SK-N-SH (cell line): Measurements from ENCODE around the gene MIER1. TPM values are rescaled to one million over a fixed set of nuclear protein-coding genes. Genes with fewer than 3 reads are reported as not detected.

Experiments
- CTCF ChIA-PET: fragments of 300-600, 350-600 bp; formaldehyde crosslinking; extraction: SDS; loops from one replicate; lab custom pipeline; 2021; lab: Yijun Ruan, JAX
- POLR2A ChIA-PET: fragments of 350-600 bp; sonication (Branson Sonifier 250); formaldehyde crosslinking; extraction: SDS; loops from one replicate; lab custom pipeline; 2020; ENCODE audit warnings: antibody characterized with exemption, inconsistent platforms; lab: Yijun Ruan, JAX
- DNase-seq: peaks from one replicate; pipeline ENCODE4 v3.0.0; 2012
- H2AFZ ChIP-seq: fragments of 200-600 bp; sonication (generic); 2 replicates; pipeline ENCODE4 v1.8.1; 2016; ENCODE audit warnings: antibody characterized with exemption, mild to moderate bottlenecking, low read depth
- H3F3A ChIP-seq: fragments of 200-600 bp; sonication (generic); replicated peaks from 2 replicates; pipeline ENCODE3; 2016; ENCODE audit warnings: antibody characterized with exemption, mild to moderate bottlenecking; ENCODE audit not compliant: insufficient read depth
- H3K27ac ChIP-seq, 2 experiments: fragments of 200-500 bp in 1 of 2; fragments of 200-600 bp in 1 of 2; sonication (Bioruptor generic) in 1 of 2; sonication (generic), shearing (Covaris generic) in 1 of 2; 2 replicates each; pipeline versions ENCODE4 v1.5.1 to v1.6.1; 2014 to 2016; ENCODE audit warnings: low read depth in 2 of 2, inconsistent platforms in 1 of 2, low read length in 1 of 2, mild to moderate bottlenecking in 1 of 2, mixed read lengths in 1 of 2
- H3K27me3 ChIP-seq: fragments of 200-600 bp; sonication (generic), shearing (Covaris generic); 2 replicates; pipeline ENCODE4 v1.6.1; 2016; ENCODE audit warnings: mixed run types; ENCODE audit not compliant: insufficient read depth
- H3K36me3 ChIP-seq, 2 experiments: fragments of 200-500 bp in 1 of 2; fragments of 200-600 bp in 1 of 2; sonication (Bioruptor generic) in 1 of 2; sonication (generic) in 1 of 2; replicated peaks in 1 of 2; 2 replicates each; pipeline versions ENCODE3 to v1.5.1; 2014 to 2016; ENCODE audit warnings: low read length in 1 of 2, mild to moderate bottlenecking in 1 of 2; ENCODE audit not compliant: insufficient read depth in 2 of 2, control insufficient read depth in 1 of 2
- H3K4me1 ChIP-seq, 2 experiments: fragments of 200-500 bp in 1 of 2; fragments of 200-600 bp in 1 of 2; sonication (Bioruptor generic) in 1 of 2; sonication (generic), shearing (Covaris generic) in 1 of 2; 2 replicates each; pipeline versions ENCODE4 v1.5.1 to v1.6.1; 2014 to 2016; ENCODE audit warnings: low read depth in 1 of 2, low read length in 1 of 2, mixed run types in 1 of 2; ENCODE audit not compliant: insufficient read depth in 2 of 2, control insufficient read depth in 1 of 2
- H3K4me2 ChIP-seq: fragments of 200-600 bp; sonication (generic), shearing (Covaris generic); 2 replicates; pipeline ENCODE4 v1.6.1; 2017; ENCODE audit warnings: mixed run types
- H3K4me3 ChIP-seq, 2 experiments: fragments of 200-500 bp in 1 of 2; fragments of 200-600 bp in 1 of 2; sonication (Bioruptor generic) in 1 of 2; sonication (generic), shearing (Covaris generic) in 1 of 2; 2 replicates each; pipeline versions ENCODE4 v1.5.1 to v1.8.1; 2014 to 2016; ENCODE audit warnings: low read depth in 2 of 2, inconsistent platforms in 1 of 2, low read length in 1 of 2, mild to moderate bottlenecking in 1 of 2, mixed read lengths in 1 of 2, moderate library complexity in 1 of 2
- H3K79me2 ChIP-seq: fragments of 200-600 bp; sonication (generic); 2 replicates; pipeline ENCODE4 v1.8.1; 2017; ENCODE audit warnings: mild to moderate bottlenecking; ENCODE audit not compliant: insufficient read depth
- H3K9ac ChIP-seq: fragments of 200-600 bp; sonication (generic); 2 replicates; pipeline ENCODE4 v1.6.1; 2017; ENCODE audit warnings: mixed run types
- H3K9me2 ChIP-seq: fragments of 200-600 bp; sonication (generic); 2 replicates; pipeline ENCODE4 v1.6.1; 2017; ENCODE audit warnings: mixed run types
- H3K9me3 ChIP-seq: fragments of 200-600 bp; sonication (generic); 2 replicates; pipeline ENCODE4 v1.6.1; 2017; ENCODE audit warnings: mixed run types, mild to moderate bottlenecking, moderate library complexity
- H4K20me1 ChIP-seq: fragments of 200-600 bp; sonication (generic); 2 replicates; pipeline ENCODE4 v1.6.1; 2017; ENCODE audit warnings: mild to moderate bottlenecking, mixed run types; ENCODE audit not compliant: insufficient read depth
- ELF1 ChIP-seq: IDR thresholded peaks from 2 replicates; pipeline ENCODE4 v1.4.0; 2012
- FOSL2 ChIP-seq: IDR thresholded peaks from 2 replicates; pipeline ENCODE4 v1.4.0; 2012; ENCODE audit warnings: low read depth, mild to moderate bottlenecking, moderate library complexity, borderline replicate concordance
- FOXJ3 ChIP-seq: sonication (generic); formaldehyde crosslinking; IDR thresholded peaks from 2 replicates; pipeline ENCODE4 v1.5.1; 2020; ENCODE audit warnings: mild to moderate bottlenecking, missing genetic modification reagents
- GABPA ChIP-seq: IDR thresholded peaks from 2 replicates; pipeline ENCODE4 v1.4.0; 2012; ENCODE audit warnings: low read depth, mild to moderate bottlenecking
- MEF2A ChIP-seq: IDR thresholded peaks from 2 replicates; pipeline ENCODE4 v1.4.0; 2012; ENCODE audit warnings: low read depth, borderline replicate concordance
- NRF1 ChIP-seq: IDR thresholded peaks from 2 replicates; pipeline ENCODE4 v1.6.1; 2012; ENCODE audit warnings: low read depth, mild to moderate bottlenecking, low read length
- POLR2AphosphoS5 ChIP-seq: IDR thresholded peaks from 2 replicates; pipeline ENCODE4 v1.6.1; 2012; ENCODE audit warnings: low read depth, low read length
- RCOR1 ChIP-seq: fragments of 150-350 bp; IDR thresholded peaks from 2 replicates; pipeline ENCODE4 v1.6.1; 2017; ENCODE audit warnings: antibody characterized with exemption, low read length
- RXRA ChIP-seq: IDR thresholded peaks from 2 replicates; pipeline ENCODE4 v1.4.0; 2012; ENCODE audit warnings: low read depth, mild to moderate bottlenecking, borderline replicate concordance
- WGBS: methylation state at CpG from one replicate; pipeline ENCODE4 v1.1.6; 2017; ENCODE audit warnings: low lambda C conversion rate; 5-methylcytosine and 5-hydroxymethylcytosine counted together
- polyA plus RNA-seq, 3 experiments: library from polyadenylated mRNA; depleted of rRNA; stranded (reverse); fragments of >200 nt; gene quantifications; 2 replicates each; pipeline ENCODE4 v1.2.3, GENCODE V29; 2012
- TF ChIP-seq, protein P1 (sequence below): IDR thresholded peaks from 2 replicates; pipeline ENCODE4 v1.6.1; 2012; ENCODE audit warnings: mild to moderate bottlenecking, low read depth, low read length, moderate library complexity
- TF ChIP-seq, protein P2 (sequence below): IDR thresholded peaks from 2 replicates; pipeline ENCODE4 v1.4.0; 2012; ENCODE audit warnings: low read depth

Gene MIER1
- polyA plus RNA-seq, 1 of the 3 experiments (the other 2 are of a cell fraction), result 4.4 TPM

DNA sequence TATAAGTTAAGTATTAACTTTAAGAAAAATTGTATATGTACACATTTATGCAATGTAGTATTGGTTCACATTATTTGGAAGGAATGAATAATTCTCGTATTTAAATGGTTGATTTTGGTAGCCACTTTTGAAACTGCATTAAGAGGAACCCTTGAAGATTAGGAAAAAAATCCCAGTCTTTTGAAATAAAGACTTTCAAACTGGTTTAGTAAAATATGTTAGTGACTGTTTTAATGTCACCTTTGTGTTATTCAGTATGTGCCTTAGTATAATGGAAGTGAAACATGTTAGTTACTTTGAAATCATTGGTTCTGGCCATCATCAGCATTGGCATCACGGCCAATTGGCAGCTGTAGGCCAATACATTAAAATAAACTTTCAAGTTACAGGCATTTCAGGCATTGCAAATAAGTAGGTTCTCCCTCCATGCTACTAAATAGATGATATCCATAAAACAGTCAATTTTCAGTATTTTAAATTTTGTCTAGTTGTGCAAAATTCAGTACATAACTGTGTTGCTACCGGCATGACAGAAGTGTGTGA is 4.4 kb downstream of the MIER1 start:
- H3K79me2 ChIP-seq, result peaks cover 82% of the 10 kb centered on the region
- CTCF ChIA-PET, result interaction anchor here (1.2 to 1.9 kb wide), 3 partner anchors 9 to 164 kb away, joined by 3 to 8 read pairs (median 6); no protein-coding TSS in a partner anchor
- POLR2A ChIA-PET, result interaction anchor here (0.9 to 1.3 kb wide), 2 partner anchors 13 to 63 kb away, joined by 3 to 4 read pairs; no protein-coding TSS in a partner anchor
- H4K20me1 ChIP-seq, result peaks cover 25% of the 10 kb centered on the region
- peaks cover 22% of the 10 kb centered on the region in 2 experiments for H3K4me1 ChIP-seq
- H2AFZ ChIP-seq, result no peak overlapping the region
- no peaks in the 10 kb centered on the region for H3K9me3 ChIP-seq
- H3F3A ChIP-seq, result peaks cover 25% of the 10 kb centered on the region
- peak overlapping the region; percentile 86 to 89 for H3K4me3 ChIP-seq
- WGBS, result 69% methylated on average over 3 of the region's 3 CpGs
- TF ChIP-seq POLR2AphosphoS5, result no peak
- TF ChIP-seq GABPA, result no peak
- TF ChIP-seq RCOR1, result no peak
- TF ChIP-seq, protein P1, sequence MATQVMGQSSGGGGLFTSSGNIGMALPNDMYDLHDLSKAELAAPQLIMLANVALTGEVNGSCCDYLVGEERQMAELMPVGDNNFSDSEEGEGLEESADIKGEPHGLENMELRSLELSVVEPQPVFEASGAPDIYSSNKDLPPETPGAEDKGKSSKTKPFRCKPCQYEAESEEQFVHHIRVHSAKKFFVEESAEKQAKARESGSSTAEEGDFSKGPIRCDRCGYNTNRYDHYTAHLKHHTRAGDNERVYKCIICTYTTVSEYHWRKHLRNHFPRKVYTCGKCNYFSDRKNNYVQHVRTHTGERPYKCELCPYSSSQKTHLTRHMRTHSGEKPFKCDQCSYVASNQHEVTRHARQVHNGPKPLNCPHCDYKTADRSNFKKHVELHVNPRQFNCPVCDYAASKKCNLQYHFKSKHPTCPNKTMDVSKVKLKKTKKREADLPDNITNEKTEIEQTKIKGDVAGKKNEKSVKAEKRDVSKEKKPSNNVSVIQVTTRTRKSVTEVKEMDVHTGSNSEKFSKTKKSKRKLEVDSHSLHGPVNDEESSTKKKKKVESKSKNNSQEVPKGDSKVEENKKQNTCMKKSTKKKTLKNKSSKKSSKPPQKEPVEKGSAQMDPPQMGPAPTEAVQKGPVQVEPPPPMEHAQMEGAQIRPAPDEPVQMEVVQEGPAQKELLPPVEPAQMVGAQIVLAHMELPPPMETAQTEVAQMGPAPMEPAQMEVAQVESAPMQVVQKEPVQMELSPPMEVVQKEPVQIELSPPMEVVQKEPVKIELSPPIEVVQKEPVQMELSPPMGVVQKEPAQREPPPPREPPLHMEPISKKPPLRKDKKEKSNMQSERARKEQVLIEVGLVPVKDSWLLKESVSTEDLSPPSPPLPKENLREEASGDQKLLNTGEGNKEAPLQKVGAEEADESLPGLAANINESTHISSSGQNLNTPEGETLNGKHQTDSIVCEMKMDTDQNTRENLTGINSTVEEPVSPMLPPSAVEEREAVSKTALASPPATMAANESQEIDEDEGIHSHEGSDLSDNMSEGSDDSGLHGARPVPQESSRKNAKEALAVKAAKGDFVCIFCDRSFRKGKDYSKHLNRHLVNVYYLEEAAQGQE, result no peak
- TF ChIP-seq NRF1, result no peak
- TF ChIP-seq FOXJ3 (CRISPR knock-in tag), result no peak
- no peak for TF ChIP-seq FOSL2
- TF ChIP-seq, all 33 proteins: peak for 0
- Histone ChIP-seq H3K27ac (peak overlapping the region; percentile 80 to 85), H3K4me2 (peak overlapping the region; percentile 54), H3K9ac (peak overlapping the region; percentile 90; the same call in 1 of the 2 replicates), H3K27me3 (no peaks in the 10 kb centered on the region), H3K36me3 (peaks cover 16 to 24% of the 10 kb centered on the region in 2 experiments), H3K9me2 (no peaks in the 10 kb centered on the region)
- DNase-seq, result no peak

DNA sequence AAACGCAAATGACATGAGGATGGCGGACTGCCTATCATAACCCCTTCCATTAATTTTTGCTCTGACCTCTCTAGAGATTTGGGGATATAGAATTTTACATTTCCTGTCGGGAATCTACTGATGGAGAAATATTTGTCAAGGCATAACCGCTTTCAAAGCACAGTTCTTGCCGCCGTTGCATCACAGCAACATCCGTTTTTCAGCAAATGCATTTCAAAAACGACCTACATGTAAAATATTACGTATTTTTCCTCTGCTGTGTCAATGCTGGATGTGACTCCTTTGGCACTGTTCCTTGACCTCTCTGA is 4.9 kb downstream of the MIER1 start:
- ChIA-PET CTCF (interaction anchor here (1.2 to 1.9 kb wide), 4 partner anchors 10 to 165 kb away, joined by 3 to 8 read pairs (median 6); no protein-coding TSS in a partner anchor), POLR2A (interaction anchor here (0.9 to 1.3 kb wide), 5 partner anchors 13 to 501 kb away, joined by 3 to 4 read pairs (median 3); partner anchors contain the start of genes SERBP1 and SLC35D1)
- Histone ChIP-seq H3K36me3 (peaks cover 16 to 24% of the 10 kb centered on the region in 2 experiments), H3K4me2 (peak overlapping the region; percentile 54), H2AFZ (peak overlapping the region; percentile 65; the same call in 1 of the 2 replicates), H3K9me2 (no peaks in the 10 kb centered on the region), H3K4me1 (peaks cover 22 to 26% of the 10 kb centered on the region in 2 experiments), H3F3A (peaks cover 25% of the 10 kb centered on the region), H3K27me3 (no peaks in the 10 kb centered on the region), H3K79me2 (peaks cover 83% of the 10 kb centered on the region), H3K9me3 (no peaks in the 10 kb centered on the region), H3K9ac (peak overlapping the region; percentile 90; the same call in 1 of the 2 replicates), H3K4me3 (peak overlapping the region; percentile 86 to 89), H4K20me1 (peaks cover 28% of the 10 kb centered on the region), H3K27ac (peak overlapping the region; percentile 80 to 85)
- TF ChIP-seq, protein P2, sequence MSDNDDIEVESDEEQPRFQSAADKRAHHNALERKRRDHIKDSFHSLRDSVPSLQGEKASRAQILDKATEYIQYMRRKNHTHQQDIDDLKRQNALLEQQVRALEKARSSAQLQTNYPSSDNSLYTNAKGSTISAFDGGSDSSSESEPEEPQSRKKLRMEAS, result 0 out of 2 replicates have a peak, but pooled peaks have one; percentile 57
- TF ChIP-seq RXRA, result no peak
- no peak for TF ChIP-seq ELF1
- TF ChIP-seq RCOR1, result no peak
- TF ChIP-seq MEF2A, result no peak
- 12% methylated on average over 9 of the region's 9 CpGs for WGBS
- no peak for DNase-seq
